Lower leg skin (tissue), 3 donors: ENCODE data around the gene EVI5.

Source experiments
- CTCF ChIP-seq, 3 donors: fragments of 450-650 bp; IDR thresholded peaks; one replicate each; pipeline ENCODE4 v1.5.1; 2016; ENCODE audit warnings: antibody characterized with exemption in 3 of 3, mild to moderate bottlenecking in 3 of 3, moderate library complexity in 2 of 3
- POLR2A ChIP-seq, 2 donors: fragments of 450-650 bp; IDR thresholded peaks; one replicate each; pipeline ENCODE4 v1.6.1; 2016 to 2017; ENCODE audit warnings: antibody characterized with exemption in 2 of 2, mild to moderate bottlenecking in 1 of 2, moderate library complexity in 1 of 2

- TF ChIP-seq POLR2A (IDR thresholded peaks at IDR 0.05) (no peak), CTCF (IDR thresholded peaks at IDR 0.05) (no peak)
Observed at GRCh38 chr1:92556350-92556749, 228.6 kb downstream of the EVI5 start.
